Activated CD8-positive, alpha-beta memory T cell treated with anti-CD3 and anti-CD28 coated beads for 4 hours (primary cell): ENCODE data around the gene PCDHB11.
"Not testable (repeated sequence)": the region's sequence is repeated elsewhere in the genome, so short reads cannot be mapped to it uniquely, and the experiment has no call there.

ENCODE experiments used
- DNase-seq, 2 donors: peaks; one replicate each; pipeline ENCODE4 v3.0.0-alpha.2; 2020; ENCODE audit warnings: low read depth in 2 of 2

The PCDHB11 gene

DNA sequence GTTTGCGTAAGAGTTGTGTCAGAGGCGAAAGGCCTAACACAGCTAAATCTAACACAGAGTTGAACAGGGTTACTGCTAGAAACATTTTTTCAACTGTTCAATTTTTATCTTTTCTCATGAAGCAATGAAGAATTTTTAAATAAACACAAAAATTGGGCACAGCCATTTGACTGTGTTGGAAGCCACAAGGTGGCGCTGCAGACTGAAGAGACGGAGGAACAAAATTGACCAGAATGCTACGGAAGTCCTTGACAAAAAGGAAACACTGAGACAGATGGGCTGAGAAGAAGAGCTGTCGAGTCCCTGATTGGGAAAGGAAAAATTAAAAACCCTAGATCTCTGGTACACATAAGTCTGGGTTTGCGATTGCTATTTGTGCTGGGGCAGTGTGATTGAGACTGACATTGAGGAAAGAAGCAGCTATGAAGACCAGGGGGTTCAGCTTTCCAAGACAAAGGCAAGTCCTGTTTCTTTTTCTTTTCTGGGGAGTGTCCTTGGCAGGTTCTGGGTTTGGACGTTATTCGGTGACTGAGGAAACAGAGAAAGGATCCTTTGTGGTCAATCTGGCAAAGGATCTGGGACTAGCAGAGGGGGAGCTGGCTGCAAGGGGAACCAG is 12.4 kb upstream of the PCDHB11 start, which contains the start of gene PCDHB9:
Gene PCDHB9 (plus strand): TSS at position 265 of the 616 bp plus-strand sequence. CDS start 158 bp downstream, at position 423.
- DNase-seq = no peak

DNA sequence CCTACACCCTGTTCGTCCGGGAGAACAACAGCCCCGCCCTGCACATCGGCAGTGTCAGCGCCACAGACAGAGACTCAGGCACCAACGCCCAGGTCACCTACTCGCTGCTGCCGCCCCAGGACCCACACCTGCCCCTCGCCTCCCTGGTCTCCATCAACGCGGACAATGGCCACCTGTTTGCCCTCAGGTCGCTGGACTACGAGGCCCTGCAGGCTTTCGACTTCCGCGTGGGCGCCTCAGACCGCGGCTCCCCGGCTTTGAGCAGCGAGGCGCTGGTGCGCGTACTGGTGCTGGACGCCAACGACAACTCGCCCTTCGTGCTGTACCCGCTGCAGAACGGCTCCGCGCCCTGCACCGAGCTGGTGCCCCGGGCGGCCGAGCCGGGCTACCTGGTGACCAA is 10.7 kb upstream of the PCDHB11 start:
- DNase-seq = not testable (repeated sequence)

DNA sequence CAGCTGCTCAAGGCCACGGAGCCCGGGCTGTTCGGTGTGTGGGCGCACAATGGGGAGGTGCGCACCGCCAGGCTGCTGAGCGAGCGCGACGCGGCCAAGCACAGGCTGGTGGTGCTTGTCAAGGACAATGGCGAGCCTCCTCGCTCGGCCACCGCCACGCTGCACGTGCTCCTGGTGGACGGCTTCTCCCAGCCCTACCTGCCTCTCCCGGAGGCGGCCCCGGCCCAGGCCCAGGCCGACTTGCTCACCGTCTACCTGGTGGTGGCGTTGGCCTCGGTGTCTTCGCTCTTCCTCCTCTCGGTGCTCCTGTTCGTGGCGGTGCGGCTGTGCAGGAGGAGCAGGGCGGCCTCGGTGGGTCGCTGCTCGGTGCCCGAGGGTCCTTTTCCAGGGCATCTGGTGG is 10.3 kb upstream of the PCDHB11 start:
- not testable (repeated sequence) for DNase-seq

DNA sequence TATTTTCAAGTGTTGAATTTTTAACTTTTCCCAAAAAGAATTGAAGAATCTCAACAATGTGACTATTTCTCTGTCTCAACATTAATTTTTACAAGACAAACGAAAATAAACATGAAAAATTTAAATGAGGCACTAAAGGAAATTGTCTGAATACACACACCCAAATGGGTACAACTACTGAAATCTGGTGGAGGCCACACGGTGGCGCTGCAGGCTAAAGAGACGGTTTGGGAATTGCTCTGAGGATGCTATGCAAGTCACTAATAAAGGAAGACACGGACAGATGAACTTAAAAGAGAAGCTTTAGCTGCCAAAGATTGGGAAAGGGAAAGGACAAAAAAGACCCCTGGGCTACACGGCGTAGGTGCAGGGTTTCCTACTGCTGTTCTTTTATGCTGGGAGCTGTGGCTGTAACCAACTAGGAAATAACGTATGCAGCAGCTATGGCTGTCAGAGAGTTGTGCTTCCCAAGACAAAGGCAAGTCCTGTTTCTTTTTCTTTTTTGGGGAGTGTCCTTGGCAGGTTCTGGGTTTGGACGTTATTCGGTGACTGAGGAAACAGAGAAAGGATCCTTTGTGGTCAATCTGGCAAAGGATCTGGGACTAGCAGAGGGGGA is 7.2 kb upstream of the PCDHB11 start, which contains the start of gene PCDHB10:
Gene PCDHB10 (plus strand): TSS at position 244 of the 616 bp plus-strand sequence. CDS start 200 bp downstream, at position 444.
- no peak for DNase-seq

DNA sequence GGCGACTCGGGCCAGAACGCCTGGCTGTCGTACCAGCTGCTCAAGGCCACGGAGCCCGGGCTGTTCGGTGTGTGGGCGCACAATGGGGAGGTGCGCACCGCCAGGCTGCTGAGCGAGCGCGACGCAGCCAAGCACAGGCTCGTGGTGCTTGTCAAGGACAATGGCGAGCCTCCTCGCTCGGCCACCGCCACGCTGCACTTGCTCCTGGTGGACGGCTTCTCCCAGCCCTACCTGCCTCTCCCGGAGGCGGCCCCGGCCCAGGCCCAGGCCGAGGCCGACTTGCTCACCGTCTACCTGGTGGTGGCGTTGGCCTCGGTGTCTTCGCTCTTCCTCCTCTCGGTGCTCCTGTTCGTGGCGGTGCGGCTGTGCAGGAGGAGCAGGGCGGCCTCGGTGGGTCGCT is 5.1 kb upstream of the PCDHB11 start:
- not testable (repeated sequence) for DNase-seq

DNA sequence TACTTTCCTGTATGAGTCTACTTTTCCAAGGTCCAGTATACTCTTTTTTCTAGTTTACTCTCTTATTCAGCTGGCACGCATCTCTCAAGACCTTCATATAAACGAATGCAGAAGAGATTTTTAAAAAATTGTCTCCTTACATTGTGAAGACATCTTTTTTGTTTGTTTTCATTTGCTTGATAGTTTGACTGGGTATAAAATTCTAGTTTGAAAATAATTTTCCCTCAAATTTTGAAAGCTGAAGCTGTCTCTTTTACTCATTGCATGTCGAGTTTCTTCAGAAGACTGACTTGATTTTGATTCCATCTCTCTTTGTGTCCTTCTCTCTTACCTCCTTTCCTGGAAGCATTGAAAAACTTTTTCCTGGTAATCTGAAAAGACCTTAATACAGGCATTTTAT is 3.1 kb upstream of the PCDHB11 start:
- no peak for DNase-seq

DNA sequence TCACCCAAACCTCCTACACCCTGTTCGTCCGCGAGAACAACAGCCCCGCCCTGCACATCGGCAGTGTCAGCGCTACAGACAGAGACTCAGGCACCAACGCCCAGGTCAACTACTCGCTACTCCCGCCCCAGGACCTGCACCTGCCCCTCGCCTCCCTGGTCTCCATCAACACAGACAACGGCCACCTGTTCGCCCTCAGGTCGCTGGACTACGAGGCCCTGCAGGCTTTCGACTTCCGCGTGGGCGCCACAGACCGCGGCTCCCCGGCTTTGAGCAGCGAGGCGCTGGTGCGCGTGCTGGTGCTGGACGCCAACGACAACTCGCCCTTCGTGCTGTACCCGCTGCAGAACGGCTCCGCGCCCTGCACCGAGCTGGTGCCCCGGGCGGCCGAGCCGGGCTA is 1.7 kb downstream of the PCDHB11 start:
- DNase-seq = not testable (repeated sequence)

DNA sequence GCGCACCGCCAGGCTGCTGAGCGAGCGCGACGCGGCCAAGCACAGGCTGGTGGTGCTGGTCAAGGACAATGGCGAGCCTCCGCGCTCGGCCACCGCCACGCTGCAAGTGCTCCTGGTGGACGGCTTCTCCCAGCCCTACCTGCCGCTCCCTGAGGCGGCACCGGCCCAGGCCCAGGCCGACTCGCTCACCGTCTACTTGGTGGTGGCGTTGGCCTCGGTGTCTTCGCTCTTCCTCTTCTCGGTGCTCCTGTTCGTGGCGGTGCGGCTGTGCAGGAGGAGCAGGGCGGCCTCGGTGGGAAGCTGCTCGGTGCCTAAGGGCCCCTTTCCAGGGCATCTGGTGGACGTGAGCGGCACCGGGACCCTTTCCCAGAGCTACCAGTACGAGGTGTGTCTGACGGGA is 2.2 kb downstream of the PCDHB11 start:
- DNase-seq = not testable (repeated sequence)

DNA sequence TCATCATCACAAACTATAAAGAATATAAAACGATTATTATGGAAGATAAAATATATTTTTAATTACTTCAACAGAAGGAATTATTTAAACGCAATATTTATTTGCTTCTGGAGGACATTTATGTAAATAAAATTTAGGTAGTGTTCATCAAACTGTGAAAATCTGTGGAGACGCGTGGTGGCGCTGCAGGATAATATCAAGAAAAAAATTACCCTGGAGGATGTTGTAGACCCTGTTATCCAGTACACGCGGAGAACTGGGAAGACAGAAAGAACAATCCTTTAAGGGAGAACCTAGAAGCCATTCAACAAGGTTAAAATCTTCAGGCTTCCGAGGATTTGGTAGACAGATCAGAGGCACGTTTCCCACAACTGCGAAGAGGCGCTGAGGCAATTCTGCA is 9.1 kb downstream of the PCDHB11 start, which contains the start of gene PCDHB12:
Gene PCDHB12 (plus strand): TSS at position 242 of the 400 bp plus-strand sequence. CDS start 189 bp downstream, outside the sequence.
- DNase-seq = no peak

DNA sequence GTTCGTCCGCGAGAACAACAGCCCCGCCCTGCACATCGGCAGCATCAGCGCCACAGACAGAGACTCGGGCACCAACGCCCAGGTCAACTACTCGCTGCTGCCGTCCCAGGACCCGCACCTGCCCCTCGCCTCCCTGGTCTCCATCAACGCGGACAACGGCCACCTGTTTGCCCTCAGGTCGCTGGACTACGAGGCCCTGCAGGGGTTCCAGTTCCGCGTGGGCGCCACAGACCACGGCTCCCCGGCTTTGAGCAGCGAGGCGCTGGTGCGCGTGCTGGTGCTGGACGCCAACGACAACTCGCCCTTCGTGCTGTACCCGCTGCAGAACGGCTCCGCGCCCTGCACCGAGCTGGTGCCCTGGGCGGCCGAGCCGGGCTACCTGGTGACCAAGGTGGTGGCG is 10.9 kb downstream of the PCDHB11 start:
- DNase-seq = not testable (repeated sequence)

DNA sequence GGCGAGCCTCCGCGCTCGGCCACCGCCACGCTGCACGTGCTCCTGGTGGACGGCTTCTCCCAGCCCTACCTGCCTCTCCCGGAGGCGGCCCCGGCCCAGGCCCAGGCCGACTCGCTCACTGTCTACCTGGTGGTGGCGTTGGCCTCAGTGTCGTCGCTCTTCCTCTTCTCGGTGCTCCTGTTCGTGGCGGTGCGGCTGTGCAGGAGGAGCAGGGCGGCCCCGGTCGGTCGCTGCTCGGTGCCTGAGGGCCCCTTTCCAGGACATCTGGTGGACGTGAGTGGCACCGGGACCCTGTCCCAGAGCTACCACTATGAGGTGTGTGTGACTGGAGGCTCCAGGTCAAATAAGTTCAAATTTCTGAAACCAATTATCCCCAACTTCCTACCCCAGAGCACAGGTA is 11.4 kb downstream of the PCDHB11 start:
- not testable (repeated sequence) for DNase-seq

DNA sequence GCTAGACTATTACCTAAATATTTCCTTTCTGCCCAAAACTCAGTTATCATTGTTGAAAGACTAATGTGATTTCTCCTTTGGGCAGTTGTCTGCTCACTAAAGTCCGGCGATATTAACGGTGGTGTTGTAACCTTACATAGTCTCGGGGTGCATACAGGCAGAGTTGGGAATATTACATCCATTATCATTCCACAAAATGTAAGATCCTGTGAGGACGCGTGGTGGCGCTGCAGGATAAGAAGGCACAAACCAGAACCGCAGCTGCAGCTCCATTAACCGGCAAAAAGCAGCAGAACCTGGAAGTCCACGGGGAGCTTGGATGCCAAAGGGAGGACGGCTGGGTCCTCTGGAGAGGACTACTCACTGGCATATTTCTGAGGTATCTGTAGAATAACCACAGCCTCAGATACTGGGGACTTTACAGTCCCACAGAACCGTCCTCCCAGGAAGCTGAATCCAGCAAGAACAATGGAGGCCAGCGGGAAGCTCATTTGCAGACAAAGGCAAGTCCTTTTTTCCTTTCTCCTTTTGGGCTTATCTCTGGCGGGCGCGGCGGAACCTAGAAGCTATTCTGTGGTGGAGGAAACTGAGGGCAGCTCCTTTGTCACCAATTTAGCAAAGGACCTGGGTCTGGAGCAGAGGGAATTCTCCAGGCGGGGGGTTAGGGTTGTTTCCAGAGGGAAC is 14.4 kb downstream of the PCDHB11 start, which contains the start of gene PCDHB13:
Gene PCDHB13 (plus strand): TSS at position 264 of the 684 bp plus-strand sequence. CDS start 205 bp downstream, at position 469.
- DNase-seq = not testable (repeated sequence)

DNA sequence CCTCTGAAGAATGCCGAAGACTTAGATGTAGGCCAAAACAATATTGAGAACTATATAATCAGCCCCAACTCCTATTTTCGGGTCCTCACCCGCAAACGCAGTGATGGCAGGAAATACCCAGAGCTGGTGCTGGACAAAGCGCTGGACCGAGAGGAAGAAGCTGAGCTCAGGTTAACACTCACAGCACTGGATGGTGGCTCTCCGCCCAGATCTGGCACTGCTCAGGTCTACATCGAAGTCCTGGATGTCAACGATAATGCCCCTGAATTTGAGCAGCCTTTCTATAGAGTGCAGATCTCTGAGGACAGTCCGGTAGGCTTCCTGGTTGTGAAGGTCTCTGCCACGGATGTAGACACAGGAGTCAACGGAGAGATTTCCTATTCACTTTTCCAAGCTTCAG is 15.2 kb downstream of the PCDHB11 start:
- DNase-seq = not testable (repeated sequence)

DNA sequence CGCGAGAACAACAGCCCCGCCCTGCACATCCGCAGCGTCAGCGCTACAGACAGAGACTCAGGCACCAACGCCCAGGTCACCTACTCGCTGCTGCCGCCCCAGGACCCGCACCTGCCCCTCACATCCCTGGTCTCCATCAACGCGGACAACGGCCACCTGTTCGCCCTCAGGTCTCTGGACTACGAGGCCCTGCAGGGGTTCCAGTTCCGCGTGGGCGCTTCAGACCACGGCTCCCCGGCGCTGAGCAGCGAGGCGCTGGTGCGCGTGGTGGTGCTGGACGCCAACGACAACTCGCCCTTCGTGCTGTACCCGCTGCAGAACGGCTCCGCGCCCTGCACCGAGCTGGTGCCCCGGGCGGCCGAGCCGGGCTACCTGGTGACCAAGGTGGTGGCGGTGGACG is 16.1 kb downstream of the PCDHB11 start:
- not testable (repeated sequence) for DNase-seq

DNA sequence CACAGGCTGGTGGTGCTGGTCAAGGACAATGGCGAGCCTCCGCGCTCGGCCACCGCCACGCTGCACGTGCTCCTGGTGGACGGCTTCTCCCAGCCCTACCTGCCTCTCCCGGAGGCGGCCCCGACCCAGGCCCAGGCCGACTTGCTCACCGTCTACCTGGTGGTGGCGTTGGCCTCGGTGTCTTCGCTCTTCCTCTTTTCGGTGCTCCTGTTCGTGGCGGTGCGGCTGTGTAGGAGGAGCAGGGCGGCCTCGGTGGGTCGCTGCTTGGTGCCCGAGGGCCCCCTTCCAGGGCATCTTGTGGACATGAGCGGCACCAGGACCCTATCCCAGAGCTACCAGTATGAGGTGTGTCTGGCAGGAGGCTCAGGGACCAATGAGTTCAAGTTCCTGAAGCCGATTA is 16.6 kb downstream of the PCDHB11 start:
- DNase-seq = not testable (repeated sequence)

DNA sequence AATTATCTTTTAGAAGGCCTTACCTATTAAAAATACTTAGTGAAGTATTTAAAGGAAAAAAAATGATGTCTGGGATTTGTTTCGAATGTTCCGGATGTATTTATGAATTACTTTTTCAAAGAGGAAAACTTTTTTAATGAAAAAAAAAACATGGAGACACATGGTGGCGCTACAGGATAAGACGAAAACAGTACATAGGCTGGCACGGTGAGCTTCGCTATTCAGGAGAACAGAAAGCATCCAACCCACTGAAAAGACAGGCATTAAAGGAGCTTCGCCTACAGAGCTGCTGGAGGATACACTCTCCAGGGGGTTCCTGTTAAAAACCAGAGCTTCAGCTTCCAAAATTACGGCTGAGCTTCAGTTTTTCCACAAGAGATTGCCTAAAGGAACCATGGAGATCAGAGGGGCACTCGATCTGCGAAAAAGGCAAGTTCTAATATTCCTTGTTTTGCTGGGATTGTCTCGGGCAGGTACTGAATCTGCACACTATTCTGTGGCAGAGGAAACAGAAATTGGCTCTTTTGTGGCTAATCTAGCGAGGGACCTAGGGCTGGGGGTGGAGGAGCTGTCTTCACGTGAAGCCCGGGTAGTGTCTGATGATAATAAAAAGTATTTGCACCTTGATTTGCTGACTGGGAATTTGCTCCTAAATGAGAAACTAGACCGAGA is 23.8 kb downstream of the PCDHB11 start, which contains the start of gene PCDHB14:
Gene PCDHB14 (plus strand): TSS at position 232 of the 672 bp plus-strand sequence. CDS start 163 bp downstream, at position 395.
- no peak for DNase-seq

DNA sequence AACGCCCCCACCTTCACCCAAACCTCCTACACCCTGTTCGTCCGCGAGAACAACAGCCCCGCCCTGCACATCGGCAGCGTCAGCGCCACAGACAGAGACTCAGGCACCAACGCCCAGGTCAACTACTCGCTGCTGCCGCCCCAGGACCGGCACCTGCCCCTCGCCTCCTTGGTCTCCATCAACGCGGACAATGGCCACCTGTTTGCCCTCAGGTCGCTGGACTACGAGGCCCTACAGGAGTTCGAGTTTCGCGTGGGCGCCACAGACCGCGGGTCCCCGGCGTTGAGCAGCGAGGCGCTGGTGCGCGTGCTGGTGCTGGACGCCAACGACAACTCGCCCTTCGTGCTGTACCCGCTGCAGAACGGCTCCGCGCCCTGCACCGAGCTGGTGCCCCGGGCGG is 25.4 kb downstream of the PCDHB11 start:
- DNase-seq = not testable (repeated sequence)

DNA sequence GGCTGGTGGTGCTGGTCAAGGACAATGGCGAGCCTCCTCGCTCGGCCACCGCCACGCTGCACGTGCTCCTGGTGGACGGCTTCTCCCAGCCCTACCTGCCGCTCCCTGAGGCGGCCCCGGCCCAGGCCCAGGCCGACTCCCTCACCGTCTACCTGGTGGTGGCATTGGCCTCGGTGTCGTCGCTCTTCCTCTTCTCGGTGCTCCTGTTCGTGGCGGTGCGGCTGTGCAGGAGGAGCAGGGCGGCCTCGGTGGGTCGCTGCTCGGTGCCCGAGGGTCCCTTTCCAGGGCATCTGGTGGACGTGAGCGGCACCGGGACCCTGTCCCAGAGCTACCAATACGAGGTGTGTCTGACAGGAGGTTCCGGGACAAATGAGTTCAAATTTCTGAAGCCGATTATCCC is 26.0 kb downstream of the PCDHB11 start:
- DNase-seq = not testable (repeated sequence)

DNA sequence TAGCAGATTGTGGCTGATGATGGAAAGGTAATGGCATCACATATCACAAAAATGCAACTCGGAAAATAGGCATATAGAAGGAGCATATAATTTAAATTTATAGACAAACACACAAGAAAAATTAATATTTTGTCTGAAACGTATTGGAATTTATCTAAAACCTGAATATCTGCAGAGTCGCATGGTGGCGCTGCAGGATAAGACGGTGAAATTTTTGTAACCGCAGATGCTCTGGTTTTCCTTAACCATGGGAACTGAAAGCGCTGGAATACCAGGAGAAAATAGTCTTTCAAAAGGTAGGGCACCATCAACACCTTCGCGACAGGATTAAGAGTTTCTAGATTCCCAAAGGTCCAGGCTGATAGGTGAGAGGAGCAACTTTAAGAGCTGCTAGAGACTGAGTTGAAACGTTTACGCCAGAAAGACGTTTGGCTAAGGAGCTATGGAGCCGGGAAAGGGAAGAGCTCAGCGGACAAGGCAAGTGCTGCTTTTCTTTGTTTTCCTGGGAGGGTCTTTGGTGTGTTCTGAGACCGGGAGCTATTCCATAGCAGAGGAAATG is 34.8 kb downstream of the PCDHB11 start:
- DNase-seq = no peak

DNA sequence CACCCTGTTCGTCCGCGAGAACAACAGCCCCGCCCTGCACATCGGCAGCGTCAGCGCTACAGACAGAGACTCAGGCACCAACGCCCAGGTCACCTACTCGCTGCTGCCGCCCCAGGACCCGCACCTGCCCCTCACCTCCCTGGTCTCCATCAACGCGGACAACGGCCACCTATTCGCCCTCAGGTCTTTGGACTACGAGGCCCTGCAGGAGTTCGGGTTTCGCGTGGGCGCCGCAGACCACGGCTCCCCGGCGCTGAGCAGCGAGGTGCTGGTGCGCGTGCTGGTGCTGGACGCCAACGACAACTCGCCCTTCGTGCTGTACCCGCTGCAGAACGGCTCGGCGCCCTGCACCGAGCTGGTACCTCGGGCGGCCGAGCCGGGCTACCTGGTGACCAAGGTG is 36.5 kb downstream of the PCDHB11 start:
- DNase-seq = not testable (repeated sequence)
